GDM1 (cell line): ENCODE data around the gene MAP3K19.
"Not testable (repeated sequence)": the region's sequence is repeated elsewhere in the genome, so short reads cannot be mapped to it uniquely, and the experiment has no call there.

Experiments used
- DNase-seq: peaks from one replicate; lab custom pipeline; 2025; lab: John Stamatoyannopoulos, UW

MAP3K19 gene, protein sequence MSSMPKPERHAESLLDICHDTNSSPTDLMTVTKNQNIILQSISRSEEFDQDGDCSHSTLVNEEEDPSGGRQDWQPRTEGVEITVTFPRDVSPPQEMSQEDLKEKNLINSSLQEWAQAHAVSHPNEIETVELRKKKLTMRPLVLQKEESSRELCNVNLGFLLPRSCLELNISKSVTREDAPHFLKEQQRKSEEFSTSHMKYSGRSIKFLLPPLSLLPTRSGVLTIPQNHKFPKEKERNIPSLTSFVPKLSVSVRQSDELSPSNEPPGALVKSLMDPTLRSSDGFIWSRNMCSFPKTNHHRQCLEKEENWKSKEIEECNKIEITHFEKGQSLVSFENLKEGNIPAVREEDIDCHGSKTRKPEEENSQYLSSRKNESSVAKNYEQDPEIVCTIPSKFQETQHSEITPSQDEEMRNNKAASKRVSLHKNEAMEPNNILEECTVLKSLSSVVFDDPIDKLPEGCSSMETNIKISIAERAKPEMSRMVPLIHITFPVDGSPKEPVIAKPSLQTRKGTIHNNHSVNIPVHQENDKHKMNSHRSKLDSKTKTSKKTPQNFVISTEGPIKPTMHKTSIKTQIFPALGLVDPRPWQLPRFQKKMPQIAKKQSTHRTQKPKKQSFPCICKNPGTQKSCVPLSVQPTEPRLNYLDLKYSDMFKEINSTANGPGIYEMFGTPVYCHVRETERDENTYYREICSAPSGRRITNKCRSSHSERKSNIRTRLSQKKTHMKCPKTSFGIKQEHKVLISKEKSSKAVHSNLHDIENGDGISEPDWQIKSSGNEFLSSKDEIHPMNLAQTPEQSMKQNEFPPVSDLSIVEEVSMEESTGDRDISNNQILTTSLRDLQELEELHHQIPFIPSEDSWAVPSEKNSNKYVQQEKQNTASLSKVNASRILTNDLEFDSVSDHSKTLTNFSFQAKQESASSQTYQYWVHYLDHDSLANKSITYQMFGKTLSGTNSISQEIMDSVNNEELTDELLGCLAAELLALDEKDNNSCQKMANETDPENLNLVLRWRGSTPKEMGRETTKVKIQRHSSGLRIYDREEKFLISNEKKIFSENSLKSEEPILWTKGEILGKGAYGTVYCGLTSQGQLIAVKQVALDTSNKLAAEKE (N-terminal part only)

GRCh38 chr2:135047300-135047699 lies at the start of gene MAP3K19:
Gene MAP3K19 (minus strand): TSS chr2:135047447. CDS start chr2:135024647, 22,800 bp downstream.
- DNase-seq = no peak

GRCh38 chr2:135096665-135097446 lies 49.6 kb upstream of the MAP3K19 start:
- no peak for DNase-seq

- no peak for DNase-seq
Observed at GRCh38 chr2:135095591-135095990, 48.3 kb upstream of the MAP3K19 start.

DNA sequence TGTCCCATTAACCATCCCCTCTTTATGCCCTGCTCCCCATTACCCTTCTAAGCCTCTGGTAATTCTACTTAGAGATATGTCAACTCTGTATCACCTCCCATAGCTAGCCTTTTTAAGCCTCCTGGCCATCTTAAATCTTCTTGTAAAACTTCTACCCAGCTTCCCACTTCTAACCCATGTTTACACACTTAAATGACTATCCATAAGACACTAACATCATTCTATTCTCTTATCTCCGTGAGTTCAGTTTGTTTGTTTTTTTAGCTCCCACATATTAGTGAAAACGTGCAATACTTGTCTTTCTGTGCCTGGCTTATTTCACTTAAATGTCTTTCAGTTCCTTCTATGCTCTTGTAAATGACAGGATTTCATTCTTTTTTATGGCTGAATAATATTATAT lies 47.3 kb upstream of the MAP3K19 start:
- no peak for DNase-seq

DNA sequence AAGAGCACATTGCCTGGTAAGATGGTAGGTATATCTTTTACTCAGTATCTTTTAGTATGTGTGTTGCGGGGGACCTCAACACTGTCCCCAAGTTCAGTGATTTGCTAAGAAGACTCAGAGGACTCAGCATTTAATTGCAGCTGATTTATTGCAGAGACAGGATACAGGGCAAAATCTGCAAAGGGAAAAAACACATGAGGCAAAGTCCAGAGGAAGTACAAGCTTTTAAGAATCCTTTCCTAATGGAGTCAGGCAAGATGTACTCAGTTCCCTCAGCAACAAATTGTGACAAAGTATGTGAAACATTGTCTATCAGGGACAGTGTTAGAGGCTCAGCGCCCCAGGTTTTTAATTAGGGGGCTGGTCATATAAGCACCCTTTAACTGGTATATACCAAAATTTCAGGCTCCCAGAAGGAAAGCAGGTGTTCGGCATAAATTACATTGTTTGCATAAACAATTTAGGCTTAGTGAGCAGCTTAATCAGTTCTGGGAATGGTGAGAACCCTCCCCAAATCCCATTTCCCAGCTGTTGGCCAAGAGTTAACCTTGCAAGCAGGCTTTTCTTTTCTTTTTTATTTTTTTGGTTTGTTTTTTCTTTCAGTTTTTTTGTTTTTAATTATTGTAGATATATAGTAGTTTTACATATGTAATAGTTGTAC lies 46.6 kb upstream of the MAP3K19 start:
- DNase-seq = no peak

DNA sequence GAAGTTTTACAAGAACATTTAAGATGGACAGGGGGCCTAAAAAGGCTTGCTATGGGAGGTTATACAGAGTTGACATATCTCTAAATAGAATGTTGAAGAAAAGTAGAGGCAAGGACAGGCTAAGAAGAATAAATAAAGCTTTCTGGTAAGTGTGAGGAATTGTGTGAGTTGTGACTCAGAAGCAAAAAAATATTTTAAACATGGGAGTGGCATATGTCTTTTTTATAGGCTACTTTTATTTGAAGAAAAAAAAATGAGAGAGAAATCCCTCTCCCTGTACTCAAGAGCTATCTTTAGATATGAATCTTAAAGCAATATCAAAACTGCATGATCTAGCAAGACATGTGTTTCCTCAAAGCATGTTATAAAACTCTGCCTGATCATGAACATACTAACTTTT lies 45.9 kb upstream of the MAP3K19 start:
- no peak for DNase-seq

DNA sequence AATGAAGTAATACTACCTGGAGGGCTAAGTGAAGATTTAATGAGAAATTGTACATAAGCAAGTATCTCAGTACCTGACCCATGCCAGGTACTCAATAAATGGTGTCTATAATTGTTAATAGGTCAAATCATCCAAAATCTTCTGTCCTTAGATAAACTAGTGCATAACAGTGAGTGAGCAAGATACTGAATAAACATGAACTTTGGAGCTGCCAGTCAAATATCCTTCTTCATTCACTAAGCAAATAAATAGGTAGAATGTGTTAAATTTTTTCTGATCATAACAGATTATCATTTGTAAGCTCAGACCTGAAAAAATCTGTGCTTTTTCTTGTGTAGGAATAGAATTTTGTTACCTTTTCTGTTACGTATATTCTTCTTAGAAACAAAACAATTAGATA lies 44.4 kb upstream of the MAP3K19 start:
- DNase-seq = no peak

GRCh38 chr2:135089597-135089996 lies 42.4 kb upstream of the MAP3K19 start:
- DNase-seq = not testable (repeated sequence)

DNA sequence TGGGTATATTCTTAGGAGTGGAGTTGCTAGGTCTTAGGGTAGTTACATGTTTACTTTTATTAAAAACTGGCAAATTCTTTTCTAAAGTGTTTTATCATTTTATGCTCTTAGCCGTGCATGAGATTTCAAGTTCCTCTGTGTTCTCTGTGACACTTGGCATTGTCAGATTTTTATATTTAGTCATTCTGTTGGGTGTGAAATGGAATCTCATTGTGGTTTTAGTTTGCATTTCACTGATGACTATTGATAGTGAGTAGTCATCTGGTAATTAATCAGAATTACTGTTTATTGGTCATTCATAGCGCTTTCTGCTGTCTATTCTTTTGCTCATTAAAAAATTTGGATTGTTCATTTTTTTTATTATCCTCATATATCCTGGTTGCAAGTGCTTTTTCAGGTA lies 39.0 kb upstream of the MAP3K19 start:
- DNase-seq = no peak

DNA sequence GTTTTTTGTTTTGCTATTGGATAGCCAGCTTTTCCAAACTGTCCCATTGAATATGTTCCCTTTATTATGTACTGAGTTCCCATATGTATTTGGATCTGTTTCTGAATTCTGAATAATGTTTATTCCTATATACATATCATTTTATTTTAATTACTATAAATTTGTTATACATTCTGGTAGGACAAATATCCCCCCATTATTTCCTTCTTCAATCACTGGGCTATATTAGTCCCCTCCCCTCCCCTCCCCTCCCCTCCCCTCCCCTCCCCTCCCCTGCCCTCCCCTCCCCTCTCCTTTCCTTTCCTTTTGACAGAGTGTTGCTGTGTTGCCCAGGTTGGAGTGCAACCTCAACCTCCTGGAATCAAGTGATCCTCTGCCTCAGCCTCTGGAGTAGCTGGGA lies 31.2 kb upstream of the MAP3K19 start:
- DNase-seq = no peak

- no peak for DNase-seq
Observed at GRCh38 chr2:135076556-135076955, 29.3 kb upstream of the MAP3K19 start.

DNA sequence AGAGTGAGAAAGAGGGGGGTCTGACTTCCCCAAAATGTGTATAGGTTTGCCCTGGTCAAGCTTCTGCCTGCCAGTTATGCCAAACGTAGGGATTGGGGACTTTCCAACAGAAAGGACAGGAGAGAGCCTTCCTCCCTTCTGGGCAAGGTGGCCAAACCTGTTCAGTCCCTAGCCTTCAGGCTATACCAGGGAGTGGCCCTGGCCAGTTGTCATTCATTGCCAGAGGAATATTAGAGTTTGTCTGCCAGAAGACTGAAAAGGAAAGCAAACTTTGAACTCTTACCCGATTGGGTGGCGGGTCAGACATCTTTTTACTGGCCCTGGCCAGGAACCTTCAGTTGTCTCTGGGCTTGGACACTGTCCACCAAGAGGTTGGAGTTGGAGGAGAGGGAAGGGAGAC lies 27.0 kb upstream of the MAP3K19 start:
- DNase-seq = no peak

- no peak for DNase-seq
Observed at GRCh38 chr2:135072125-135072997, 25.1 kb upstream of the MAP3K19 start.

GRCh38 chr2:135066710-135067109 lies 19.5 kb upstream of the MAP3K19 start:
- no peak for DNase-seq

DNA sequence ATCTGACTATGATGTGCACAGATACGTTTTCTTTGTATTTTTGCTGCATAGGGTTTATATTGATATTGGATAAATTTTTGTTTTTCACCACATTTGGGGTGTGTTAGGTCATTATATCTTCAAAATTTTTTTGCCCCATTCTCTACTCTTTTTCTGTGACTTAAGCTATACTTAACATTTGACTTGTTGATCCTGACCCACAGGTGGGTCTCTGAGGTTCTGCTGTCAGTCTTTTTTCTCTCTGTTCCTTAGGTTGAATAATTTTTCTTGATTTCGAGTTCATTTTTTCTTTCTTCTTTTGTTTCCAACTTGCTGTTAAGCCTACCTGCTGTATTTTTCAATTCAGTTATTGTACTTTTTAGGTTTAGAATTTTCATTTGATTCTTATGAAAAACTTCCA lies 16.9 kb upstream of the MAP3K19 start:
- no peak for DNase-seq

DNA sequence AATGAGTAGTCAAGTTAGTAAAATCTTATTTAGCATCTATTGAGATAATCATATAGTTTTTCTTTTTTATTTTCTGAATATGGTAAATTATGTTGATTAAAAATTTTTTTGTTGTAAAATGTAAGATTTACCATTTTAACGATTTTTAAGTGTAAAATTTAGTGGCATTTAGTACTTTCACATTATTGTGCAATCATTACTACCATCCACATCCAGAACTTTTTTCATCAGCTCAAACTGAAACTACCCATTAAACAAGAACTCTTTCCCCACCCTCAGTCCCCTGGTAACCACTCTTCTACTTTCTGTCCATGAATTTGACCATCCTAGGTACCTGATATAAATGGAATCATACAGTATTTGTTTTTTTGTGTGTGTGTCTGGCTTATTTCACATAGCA lies 16.0 kb upstream of the MAP3K19 start:
- DNase-seq = no peak

GRCh38 chr2:135059577-135059976 lies 12.3 kb upstream of the MAP3K19 start:
- no peak for DNase-seq

DNA sequence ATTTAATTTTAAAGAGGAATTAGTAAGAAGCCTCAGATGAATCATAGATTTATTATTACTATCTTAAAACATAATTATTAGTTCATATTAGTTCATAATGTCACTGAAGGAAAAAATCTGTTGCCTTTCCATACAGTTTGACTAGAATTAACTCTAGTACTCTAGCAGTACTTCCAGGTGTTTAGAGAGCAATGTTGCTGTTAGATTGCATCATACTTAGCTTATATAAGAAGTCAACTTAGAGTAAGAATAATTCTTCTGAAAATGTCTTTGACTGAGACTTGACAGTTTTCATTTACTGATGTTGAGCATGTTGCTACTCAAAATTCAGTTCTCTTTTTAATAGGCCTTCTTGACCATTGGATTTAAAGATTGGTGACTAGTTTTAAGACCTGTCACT lies 9.5 kb upstream of the MAP3K19 start:
- no peak for DNase-seq

GRCh38 chr2:135055182-135055786 lies 8.0 kb upstream of the MAP3K19 start:
- no peak for DNase-seq

- DNase-seq = no peak
Observed at GRCh38 chr2:135052997-135053474, 5.8 kb upstream of the MAP3K19 start.
